HEK293 (cell line): ENCODE results near the gene EXD3.
A peak's percentile ranks its signal among the peaks of the same experiment; 100 is the strongest.

Source experiments
- KLF8 ChIP-seq: fragments of 450-650 bp; formaldehyde crosslinking; IDR thresholded peaks from 2 replicates; pipeline ENCODE4 v1.5.1; 2016; ENCODE audit warnings: missing biosample characterization, missing genetic modification characterization
- MZF1 ChIP-seq: fragments of 450-650 bp; formaldehyde crosslinking; IDR thresholded peaks from 2 replicates; pipeline ENCODE4 v1.5.1; 2017; ENCODE audit warnings: missing biosample characterization, missing genetic modification characterization, borderline replicate concordance
- SP3 ChIP-seq: fragments of 450-650 bp; formaldehyde crosslinking; IDR thresholded peaks from 2 replicates; pipeline ENCODE4 v1.5.1; 2016; ENCODE audit warnings: missing biosample characterization, missing genetic modification characterization
- WT1 ChIP-seq: fragments of 450-650 bp; formaldehyde crosslinking; IDR thresholded peaks from 2 replicates; pipeline ENCODE4 v1.5.1; 2016; ENCODE audit warnings: missing biosample characterization, missing genetic modification characterization
- ZBTB1 ChIP-seq: fragments of 450-650 bp; formaldehyde crosslinking; IDR thresholded peaks from 2 replicates; pipeline ENCODE4 v1.5.1; 2016; ENCODE audit warnings: missing biosample characterization, missing genetic modification characterization
- ZEB2 ChIP-seq: fragments of 450-650 bp; formaldehyde crosslinking; IDR thresholded peaks from 2 replicates; pipeline ENCODE4 v1.5.1; 2016; ENCODE audit warnings: missing biosample characterization, missing genetic modification characterization
- ZNF146 ChIP-seq: fragments of 450-650 bp; formaldehyde crosslinking; IDR thresholded peaks from 2 replicates; pipeline ENCODE4 v1.5.1; 2016; ENCODE audit warnings: missing biosample characterization, missing genetic modification characterization
- ZNF184 ChIP-seq: fragments of 450-650 bp; IDR thresholded peaks from 2 replicates; pipeline ENCODE4 v1.5.1; 2018; ENCODE audit warnings: missing biosample characterization, mild to moderate bottlenecking, missing genetic modification characterization
- ZNF366 ChIP-seq: fragments of 450-650 bp; formaldehyde crosslinking; conservative IDR thresholded peaks from 2 replicates; pipeline ENCODE4 v1.5.1; 2016; ENCODE audit warnings: missing biosample characterization, missing genetic modification characterization
- ZNF37A ChIP-seq: fragments of 450-650 bp; IDR thresholded peaks from 2 replicates; pipeline ENCODE4 v1.5.1; 2018; ENCODE audit warnings: missing biosample characterization, missing genetic modification characterization
- ZNF416 ChIP-seq: fragments of 450-650 bp; formaldehyde crosslinking; IDR thresholded peaks from 2 replicates; pipeline ENCODE4 v1.5.1; 2016; ENCODE audit warnings: missing biosample characterization, missing genetic modification characterization
- ZNF521 ChIP-seq: fragments of 450-650 bp; formaldehyde crosslinking; IDR thresholded peaks from 2 replicates; pipeline ENCODE4 v1.5.1; 2017; ENCODE audit warnings: missing biosample characterization, mild to moderate bottlenecking, missing genetic modification characterization
- ZNF544 ChIP-seq: fragments of 450-650 bp; formaldehyde crosslinking; IDR thresholded peaks from 2 replicates; pipeline ENCODE4 v1.5.0; 2017; ENCODE audit warnings: missing biosample characterization, missing genetic modification characterization
- ZNF548 ChIP-seq: fragments of 450-650 bp; formaldehyde crosslinking; IDR thresholded peaks from 2 replicates; pipeline ENCODE4 v1.5.1; 2016; ENCODE audit warnings: missing biosample characterization, missing genetic modification characterization
- ZNF600 ChIP-seq: fragments of 450-650 bp; formaldehyde crosslinking; IDR thresholded peaks from 2 replicates; pipeline ENCODE4 v1.5.1; 2016; ENCODE audit warnings: missing biosample characterization, missing genetic modification characterization
- ZNF660 ChIP-seq: fragments of 450-650 bp; IDR thresholded peaks from 2 replicates; pipeline ENCODE4 v1.5.1; 2018; ENCODE audit warnings: missing biosample characterization, mild to moderate bottlenecking, missing genetic modification characterization
- ZNF664 ChIP-seq: fragments of 450-650 bp; formaldehyde crosslinking; IDR thresholded peaks from 2 replicates; pipeline ENCODE4 v1.5.1; 2016; ENCODE audit warnings: missing biosample characterization, missing genetic modification characterization
- ZNF707 ChIP-seq: fragments of 450-650 bp; formaldehyde crosslinking; IDR thresholded peaks from 2 replicates; pipeline ENCODE4 v1.5.1; 2016; ENCODE audit warnings: missing biosample characterization, missing genetic modification characterization
- ZNF76 ChIP-seq: fragments of 450-650 bp; formaldehyde crosslinking; IDR thresholded peaks from 2 replicates; pipeline ENCODE4; 2016; ENCODE audit warnings: low read depth, missing biosample characterization, missing genetic modification characterization, borderline replicate concordance
- ZNF791 ChIP-seq: fragments of 450-650 bp; formaldehyde crosslinking; IDR thresholded peaks from 2 replicates; pipeline ENCODE4 v1.5.1; 2016; ENCODE audit warnings: missing biosample characterization, missing genetic modification characterization
- ZXDB ChIP-seq: fragments of 450-650 bp; formaldehyde crosslinking; IDR thresholded peaks from 2 replicates; pipeline ENCODE4 v1.5.1; 2016; ENCODE audit warnings: missing biosample characterization, missing genetic modification characterization
- TF ChIP-seq, protein P1 (sequence below): fragments of 450-650 bp; formaldehyde crosslinking; IDR thresholded peaks from 2 replicates; pipeline ENCODE4 v1.5.1; 2016; ENCODE audit warnings: missing biosample characterization, missing genetic modification characterization
- TF ChIP-seq, protein P2 (sequence below): fragments of 450-650 bp; formaldehyde crosslinking; conservative IDR thresholded peaks from 2 replicates; pipeline ENCODE4 v1.5.1; 2016; ENCODE audit warnings: low read depth, missing biosample characterization, missing genetic modification characterization
- TF ChIP-seq, protein P3 (sequence below): fragments of 450-650 bp; formaldehyde crosslinking; IDR thresholded peaks from 2 replicates; pipeline ENCODE4 v1.5.1; 2016; ENCODE audit warnings: missing biosample characterization, missing genetic modification characterization
- TF ChIP-seq, protein P4 (sequence below): sonication (generic); formaldehyde crosslinking; IDR thresholded peaks from 2 replicates; pipeline ENCODE4 v1.8.1; 2022; ENCODE audit warnings: mild to moderate bottlenecking, moderate library complexity, missing genetic modification reagents
- TF ChIP-seq, protein P5 (sequence below): fragments of 450-650 bp; formaldehyde crosslinking; IDR thresholded peaks from 2 replicates; pipeline ENCODE4 v1.5.1; 2016; ENCODE audit warnings: missing biosample characterization, missing genetic modification characterization

EXD3 gene

DNA sequence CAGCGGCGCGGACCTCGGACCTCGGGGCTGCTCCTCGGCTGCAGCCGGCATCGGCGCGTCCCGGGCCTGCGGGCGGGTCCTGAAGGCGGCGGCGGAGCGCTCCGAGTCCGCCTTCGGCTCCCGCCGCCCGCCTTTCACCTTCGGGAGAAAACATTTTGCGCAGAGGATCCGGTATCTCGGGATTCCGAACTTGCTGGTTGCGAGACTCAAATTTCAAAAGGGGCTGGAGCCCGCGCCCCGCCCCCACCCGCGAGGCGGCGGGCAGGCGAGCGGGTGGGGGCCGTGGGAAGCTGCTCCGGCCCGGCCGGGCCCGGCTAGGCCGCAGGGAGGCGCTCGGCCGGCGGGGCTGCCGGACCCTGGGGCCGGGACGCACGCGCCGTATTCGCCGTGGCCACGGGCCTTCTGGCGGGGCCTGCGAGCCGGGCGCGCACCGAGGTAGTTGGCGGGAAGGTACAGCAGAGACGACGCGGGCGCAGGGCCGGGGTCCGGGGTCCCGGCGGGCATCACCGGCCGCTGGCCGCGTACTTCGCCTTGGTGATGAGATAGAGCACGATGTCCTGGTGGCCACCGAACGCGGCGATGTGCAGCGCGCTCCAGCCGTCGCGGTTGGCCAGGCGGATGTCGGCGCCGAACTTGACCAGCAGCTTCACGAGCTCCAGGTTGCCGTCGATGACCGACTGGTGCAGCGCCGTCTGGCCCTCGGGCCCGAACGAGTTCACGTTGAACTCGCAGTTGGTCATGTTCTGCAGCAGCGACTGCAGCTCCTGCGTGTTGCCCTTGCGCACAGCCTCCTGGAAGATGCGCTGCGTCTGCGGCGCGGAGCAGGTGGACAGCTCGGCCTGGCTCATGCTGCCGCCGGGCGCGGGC is 121.6 kb downstream of the EXD3 start (continued):
- TF ChIP-seq, protein P1, sequence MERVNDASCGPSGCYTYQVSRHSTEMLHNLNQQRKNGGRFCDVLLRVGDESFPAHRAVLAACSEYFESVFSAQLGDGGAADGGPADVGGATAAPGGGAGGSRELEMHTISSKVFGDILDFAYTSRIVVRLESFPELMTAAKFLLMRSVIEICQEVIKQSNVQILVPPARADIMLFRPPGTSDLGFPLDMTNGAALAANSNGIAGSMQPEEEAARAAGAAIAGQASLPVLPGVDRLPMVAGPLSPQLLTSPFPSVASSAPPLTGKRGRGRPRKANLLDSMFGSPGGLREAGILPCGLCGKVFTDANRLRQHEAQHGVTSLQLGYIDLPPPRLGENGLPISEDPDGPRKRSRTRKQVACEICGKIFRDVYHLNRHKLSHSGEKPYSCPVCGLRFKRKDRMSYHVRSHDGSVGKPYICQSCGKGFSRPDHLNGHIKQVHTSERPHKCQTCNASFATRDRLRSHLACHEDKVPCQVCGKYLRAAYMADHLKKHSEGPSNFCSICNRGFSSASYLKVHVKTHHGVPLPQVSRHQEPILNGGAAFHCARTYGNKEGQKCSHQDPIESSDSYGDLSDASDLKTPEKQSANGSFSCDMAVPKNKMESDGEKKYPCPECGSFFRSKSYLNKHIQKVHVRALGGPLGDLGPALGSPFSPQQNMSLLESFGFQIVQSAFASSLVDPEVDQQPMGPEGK: no peak
- TF ChIP-seq ZNF660 (tag by site-specific recombination): no peak; the same call in 1 of the 2 replicates
- 0 out of 2 replicates have a peak, but pooled peaks have one; percentile 47 for TF ChIP-seq ZBTB1 (tag by site-specific recombination)
- TF ChIP-seq, protein P2, sequence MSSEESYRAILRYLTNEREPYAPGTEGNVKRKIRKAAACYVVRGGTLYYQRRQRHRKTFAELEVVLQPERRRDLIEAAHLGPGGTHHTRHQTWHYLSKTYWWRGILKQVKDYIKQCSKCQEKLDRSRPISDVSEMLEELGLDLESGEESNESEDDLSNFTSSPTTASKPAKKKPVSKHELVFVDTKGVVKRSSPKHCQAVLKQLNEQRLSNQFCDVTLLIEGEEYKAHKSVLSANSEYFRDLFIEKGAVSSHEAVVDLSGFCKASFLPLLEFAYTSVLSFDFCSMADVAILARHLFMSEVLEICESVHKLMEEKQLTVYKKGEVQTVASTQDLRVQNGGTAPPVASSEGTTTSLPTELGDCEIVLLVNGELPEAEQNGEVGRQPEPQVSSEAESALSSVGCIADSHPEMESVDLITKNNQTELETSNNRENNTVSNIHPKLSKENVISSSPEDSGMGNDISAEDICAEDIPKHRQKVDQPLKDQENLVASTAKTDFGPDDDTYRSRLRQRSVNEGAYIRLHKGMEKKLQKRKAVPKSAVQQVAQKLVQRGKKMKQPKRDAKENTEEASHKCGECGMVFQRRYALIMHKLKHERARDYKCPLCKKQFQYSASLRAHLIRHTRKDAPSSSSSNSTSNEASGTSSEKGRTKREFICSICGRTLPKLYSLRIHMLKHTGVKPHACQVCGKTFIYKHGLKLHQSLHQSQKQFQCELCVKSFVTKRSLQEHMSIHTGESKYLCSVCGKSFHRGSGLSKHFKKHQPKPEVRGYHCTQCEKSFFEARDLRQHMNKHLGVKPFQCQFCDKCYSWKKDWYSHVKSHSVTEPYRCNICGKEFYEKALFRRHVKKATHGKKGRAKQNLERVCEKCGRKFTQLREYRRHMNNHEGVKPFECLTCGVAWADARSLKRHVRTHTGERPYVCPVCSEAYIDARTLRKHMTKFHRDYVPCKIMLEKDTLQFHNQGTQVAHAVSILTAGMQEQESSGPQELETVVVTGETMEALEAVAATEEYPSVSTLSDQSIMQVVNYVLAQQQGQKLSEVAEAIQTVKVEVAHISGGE (tag by site-specific recombination): 0 out of 2 replicates have a peak, but pooled peaks have one; percentile 18
- peak; percentile 78 for TF ChIP-seq ZXDB (tag by site-specific recombination)
- TF ChIP-seq, protein P3, sequence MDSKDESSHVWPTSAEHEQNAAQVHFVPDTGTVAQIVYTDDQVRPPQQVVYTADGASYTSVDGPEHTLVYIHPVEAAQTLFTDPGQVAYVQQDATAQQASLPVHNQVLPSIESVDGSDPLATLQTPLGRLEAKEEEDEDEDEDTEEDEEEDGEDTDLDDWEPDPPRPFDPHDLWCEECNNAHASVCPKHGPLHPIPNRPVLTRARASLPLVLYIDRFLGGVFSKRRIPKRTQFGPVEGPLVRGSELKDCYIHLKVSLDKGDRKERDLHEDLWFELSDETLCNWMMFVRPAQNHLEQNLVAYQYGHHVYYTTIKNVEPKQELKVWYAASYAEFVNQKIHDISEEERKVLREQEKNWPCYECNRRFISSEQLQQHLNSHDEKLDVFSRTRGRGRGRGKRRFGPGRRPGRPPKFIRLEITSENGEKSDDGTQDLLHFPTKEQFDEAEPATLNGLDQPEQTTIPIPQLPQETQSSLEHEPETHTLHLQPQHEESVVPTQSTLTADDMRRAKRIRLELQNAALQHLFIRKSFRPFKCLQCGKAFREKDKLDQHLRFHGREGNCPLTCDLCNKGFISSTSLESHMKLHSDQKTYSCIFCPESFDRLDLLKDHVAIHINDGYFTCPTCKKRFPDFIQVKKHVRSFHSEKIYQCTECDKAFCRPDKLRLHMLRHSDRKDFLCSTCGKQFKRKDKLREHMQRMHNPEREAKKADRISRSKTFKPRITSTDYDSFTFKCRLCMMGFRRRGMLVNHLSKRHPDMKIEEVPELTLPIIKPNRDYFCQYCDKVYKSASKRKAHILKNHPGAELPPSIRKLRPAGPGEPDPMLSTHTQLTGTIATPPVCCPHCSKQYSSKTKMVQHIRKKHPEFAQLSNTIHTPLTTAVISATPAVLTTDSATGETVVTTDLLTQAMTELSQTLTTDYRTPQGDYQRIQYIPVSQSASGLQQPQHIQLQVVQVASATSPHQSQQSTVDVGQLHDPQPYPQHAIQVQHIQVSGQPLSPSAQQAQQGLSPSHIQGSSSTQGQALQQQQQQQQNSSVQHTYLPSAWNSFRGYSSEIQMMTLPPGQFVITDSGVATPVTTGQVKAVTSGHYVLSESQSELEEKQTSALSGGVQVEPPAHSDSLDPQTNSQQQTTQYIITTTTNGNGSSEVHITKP (tag by site-specific recombination): no peak
- TF ChIP-seq ZNF521 (tag by site-specific recombination): no peak
- TF ChIP-seq SP3 (tag by site-specific recombination): no peak
- TF ChIP-seq ZNF416 (tag by site-specific recombination): no peak
- TF ChIP-seq KLF8 (tag by site-specific recombination): peak; percentile 46; the same call in 1 of the 2 replicates
- TF ChIP-seq ZNF707: no peak
- TF ChIP-seq ZNF664: no peak
- no peak for TF ChIP-seq MZF1
- TF ChIP-seq ZNF791 (tag by site-specific recombination): no peak
- TF ChIP-seq ZNF37A (tag by site-specific recombination): no peak
- TF ChIP-seq ZNF184 (tag by site-specific recombination): no peak
- TF ChIP-seq, protein P4, sequence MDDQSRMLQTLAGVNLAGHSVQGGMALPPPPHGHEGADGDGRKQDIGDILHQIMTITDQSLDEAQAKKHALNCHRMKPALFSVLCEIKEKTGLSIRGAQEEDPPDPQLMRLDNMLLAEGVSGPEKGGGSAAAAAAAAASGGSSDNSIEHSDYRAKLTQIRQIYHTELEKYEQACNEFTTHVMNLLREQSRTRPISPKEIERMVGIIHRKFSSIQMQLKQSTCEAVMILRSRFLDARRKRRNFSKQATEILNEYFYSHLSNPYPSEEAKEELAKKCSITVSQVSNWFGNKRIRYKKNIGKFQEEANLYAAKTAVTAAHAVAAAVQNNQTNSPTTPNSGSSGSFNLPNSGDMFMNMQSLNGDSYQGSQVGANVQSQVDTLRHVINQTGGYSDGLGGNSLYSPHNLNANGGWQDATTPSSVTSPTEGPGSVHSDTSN (CRISPR knock-in tag): peak; percentile 55; the same call in 1 of the 2 replicates
- TF ChIP-seq ZNF600: peak; percentile 89
- peak; percentile 51; the same call in 1 of the 2 replicates for TF ChIP-seq ZNF76 (tag by site-specific recombination)
- TF ChIP-seq ZEB2: peak; percentile 91
- 0 out of 2 replicates have a peak, but pooled peaks have one; percentile 13 for TF ChIP-seq WT1
- TF ChIP-seq ZNF146 (tag by site-specific recombination): no peak
- TF ChIP-seq, protein P5, sequence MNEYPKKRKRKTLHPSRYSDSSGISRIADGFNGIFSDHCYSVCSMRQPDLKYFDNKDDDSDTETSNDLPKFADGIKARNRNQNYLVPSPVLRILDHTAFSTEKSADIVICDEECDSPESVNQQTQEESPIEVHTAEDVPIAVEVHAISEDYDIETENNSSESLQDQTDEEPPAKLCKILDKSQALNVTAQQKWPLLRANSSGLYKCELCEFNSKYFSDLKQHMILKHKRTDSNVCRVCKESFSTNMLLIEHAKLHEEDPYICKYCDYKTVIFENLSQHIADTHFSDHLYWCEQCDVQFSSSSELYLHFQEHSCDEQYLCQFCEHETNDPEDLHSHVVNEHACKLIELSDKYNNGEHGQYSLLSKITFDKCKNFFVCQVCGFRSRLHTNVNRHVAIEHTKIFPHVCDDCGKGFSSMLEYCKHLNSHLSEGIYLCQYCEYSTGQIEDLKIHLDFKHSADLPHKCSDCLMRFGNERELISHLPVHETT (tag by site-specific recombination): peak; percentile 56; the same call in 1 of the 2 replicates
- TF ChIP-seq ZNF366 (tag by site-specific recombination): no peak
- no peak for TF ChIP-seq ZNF544
- no peak for TF ChIP-seq ZNF548 (tag by site-specific recombination)
